Right lobe of liver (tissue), 6 donors: ENCODE results near the gene EFHD2. TPM values are rescaled to one million over a fixed set of nuclear protein-coding genes. Genes with fewer than 3 reads are reported as not detected.

Source experiments
- ATAC-seq, 4 donors: fragments of 200-7000 bp; cut with Tn5 transposase; one replicate each; pipeline ENCODE4 v1.9.1; 2020; ENCODE audit warnings: mild to moderate bottlenecking in 4 of 4, moderate library complexity in 4 of 4
- DNase-seq, 3 donors: peaks; one replicate each; pipeline ENCODE4 v3.0.0-alpha.2; 2020
- H3K27ac ChIP-seq, 3 donors: fragments of 200-600 bp; one replicate each; pipeline ENCODE4 v1.8.0; 2022
- H3K27me3 ChIP-seq, 2 donors: fragments of 200-600 bp; one replicate each; pipeline ENCODE4 v1.8.0; 2022
- H3K36me3 ChIP-seq, 4 donors: fragments of 200-600 bp; sonication (generic) in 1 of 4; one replicate each; pipeline versions ENCODE4 v1.5.1 to v1.8.0; 2017 to 2022; ENCODE audit warnings: control low read depth in 1 of 4
- H3K4me1 ChIP-seq, 4 donors: fragments of 200-600 bp; sonication (generic) in 1 of 4; one replicate each; pipeline versions ENCODE4 v1.5.1 to v1.8.0; 2017 to 2022; ENCODE audit warnings: control low read depth in 1 of 4
- H3K4me3 ChIP-seq, 3 donors: fragments of 200-600 bp; one replicate each; pipeline ENCODE4 v1.8.0; 2022
- H3K9me3 ChIP-seq, 4 donors: fragments of 200-600 bp; sonication (generic) in 1 of 4; one replicate each; pipeline versions ENCODE4 v1.5.1 to v1.8.0; 2017 to 2022; ENCODE audit warnings: control low read depth in 1 of 4
- POLR2A ChIP-seq: fragments of 450-650 bp; IDR thresholded peaks from one replicate; pipeline ENCODE4 v1.6.1; 2017; ENCODE audit warnings: antibody characterized with exemption, mild to moderate bottlenecking
- WGBS: methylation state at CpG from one replicate; pipeline ENCODE4 v1.1.6; 2018; ENCODE audit warnings: low coverage, low lambda C conversion rate; ENCODE audit not compliant: insufficient coverage; ENCODE audit errors: missing lambda C conversion rate; 5-methylcytosine and 5-hydroxymethylcytosine counted together
- intact Hi-C, 2 donors: fragments of 100-400 bp; cut with DNase I; formaldehyde crosslinking; loops; one replicate each; pipeline versions ENCODE4 v1.11.2 to v1.14.1; 2022
- total RNA-seq, 6 experiments: library from RNA; depleted of rRNA in 2 of 6; stranded (reverse); fragments of >200 nt in 2 of 6; fragmentation: NEBNext Ultra II Directional in 3 of 6; extraction: Animal tissue kit (Norgen Biotek cat#: 25700) in 3 of 6; gene quantifications; one replicate each; pipeline versions ENCODE4 v1.1.0 to v1.2.4, GENCODE V29; 2016 to 2023
- TF ChIP-seq, protein P1 (sequence below), 4 donors: fragments of 200-600 bp in 3 of 4; fragments of 450-650 bp in 1 of 4; IDR thresholded peaks; one replicate each; pipeline versions ENCODE4 v1.5.1 to v1.8.0; 2016 to 2022; ENCODE audit warnings: antibody characterized with exemption in 4 of 4, mild to moderate bottlenecking in 2 of 4
- donor health status: DM: no; HTN: yes; CAD: no.
- donor health status: DM: no; HTN: no; CAD: no.
- donor health status: DM: no; HTN: no; CAD: no.
- donor health status: DM: no; HTN: yes; CAD: no.
- donor health status: DM: no; HTN: yes; CAD: no.

Gene EFHD2
- total RNA-seq, 6 experiments from 2014 or later: 9.9 to 19.4 (median 15.6) TPM

DNA sequence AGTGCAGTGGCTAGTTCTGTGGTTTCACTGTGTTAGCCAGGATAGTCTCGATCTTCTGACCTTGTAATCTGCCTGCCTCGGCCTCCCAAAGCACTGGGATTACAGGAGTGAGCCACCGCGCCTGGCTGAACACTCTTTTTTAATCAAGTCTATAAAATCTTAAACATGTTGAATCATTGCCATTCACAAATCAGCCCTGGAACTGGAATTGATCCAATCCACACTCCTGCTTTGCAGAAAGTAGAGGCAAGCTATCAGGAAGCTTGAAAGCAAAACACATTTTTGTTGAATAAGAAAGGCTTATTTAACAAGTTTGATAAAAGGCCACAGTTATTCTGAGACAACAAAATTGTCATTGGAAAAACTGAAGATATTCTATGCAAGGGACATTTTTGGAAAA lies 18.3 kb upstream of the EFHD2 start:
- TF ChIP-seq, protein P1, sequence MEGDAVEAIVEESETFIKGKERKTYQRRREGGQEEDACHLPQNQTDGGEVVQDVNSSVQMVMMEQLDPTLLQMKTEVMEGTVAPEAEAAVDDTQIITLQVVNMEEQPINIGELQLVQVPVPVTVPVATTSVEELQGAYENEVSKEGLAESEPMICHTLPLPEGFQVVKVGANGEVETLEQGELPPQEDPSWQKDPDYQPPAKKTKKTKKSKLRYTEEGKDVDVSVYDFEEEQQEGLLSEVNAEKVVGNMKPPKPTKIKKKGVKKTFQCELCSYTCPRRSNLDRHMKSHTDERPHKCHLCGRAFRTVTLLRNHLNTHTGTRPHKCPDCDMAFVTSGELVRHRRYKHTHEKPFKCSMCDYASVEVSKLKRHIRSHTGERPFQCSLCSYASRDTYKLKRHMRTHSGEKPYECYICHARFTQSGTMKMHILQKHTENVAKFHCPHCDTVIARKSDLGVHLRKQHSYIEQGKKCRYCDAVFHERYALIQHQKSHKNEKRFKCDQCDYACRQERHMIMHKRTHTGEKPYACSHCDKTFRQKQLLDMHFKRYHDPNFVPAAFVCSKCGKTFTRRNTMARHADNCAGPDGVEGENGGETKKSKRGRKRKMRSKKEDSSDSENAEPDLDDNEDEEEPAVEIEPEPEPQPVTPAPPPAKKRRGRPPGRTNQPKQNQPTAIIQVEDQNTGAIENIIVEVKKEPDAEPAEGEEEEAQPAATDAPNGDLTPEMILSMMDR (IDR thresholded peaks at IDR 0.05): no peak
- no peak for TF ChIP-seq POLR2A
- no peaks in the 10 kb centered on the region for H3K27me3 ChIP-seq
- no peak for DNase-seq
- WGBS: 92% methylated on average over 2 of the region's 4 CpGs
- ATAC-seq: no peak
- H3K4me3 ChIP-seq: no peak overlapping the region
- H3K4me1 ChIP-seq: no peaks in the 10 kb centered on the region
- no peaks in the 10 kb centered on the region for H3K9me3 ChIP-seq
- H3K27ac ChIP-seq: no peak overlapping the region
- no peaks in the 10 kb centered on the region for H3K36me3 ChIP-seq
- intact Hi-C loops: no loop called here

DNA sequence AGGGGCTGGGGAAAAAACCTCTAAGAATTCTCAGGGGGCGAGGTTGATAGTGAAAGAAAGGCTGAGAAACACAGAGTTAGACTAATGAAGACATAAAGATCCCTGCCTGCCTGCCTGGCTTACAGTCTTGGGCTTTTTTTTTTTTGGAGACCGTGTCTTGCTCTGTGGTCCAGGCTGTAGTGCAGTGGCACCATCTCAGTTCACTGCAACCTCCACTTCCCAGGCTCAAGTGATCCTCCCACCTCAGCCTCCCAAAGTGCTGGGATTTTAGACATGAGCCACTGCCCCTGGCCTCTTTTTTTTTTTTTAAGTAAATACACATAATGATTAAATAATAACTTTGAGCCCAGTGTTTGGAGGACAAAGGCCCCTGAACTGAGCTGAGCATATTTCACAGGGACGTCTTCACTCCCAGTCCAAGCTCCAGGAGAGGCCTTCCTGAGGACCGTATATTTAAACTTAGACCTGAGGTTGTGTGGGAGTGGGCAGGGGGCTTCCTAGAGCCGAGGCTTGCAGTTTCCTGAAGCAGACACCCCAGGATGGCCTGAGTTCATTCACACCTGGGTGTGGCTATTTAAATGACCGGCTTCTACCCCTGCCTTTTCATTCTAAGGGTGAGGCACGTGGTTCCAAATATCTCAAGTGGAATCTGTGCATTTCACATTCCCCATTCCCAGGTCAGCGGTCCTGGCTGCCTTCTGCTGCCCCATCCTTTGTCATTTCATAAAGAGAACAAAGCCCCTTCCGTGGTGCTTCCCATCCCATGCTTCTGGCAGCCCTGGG lies 16.0 kb upstream of the EFHD2 start:
- 59% methylated on average over 6 of the region's 9 CpGs for WGBS
- TF ChIP-seq, protein P1 (IDR thresholded peaks at IDR 0.05): no peak
- TF ChIP-seq POLR2A: no peak
- Histone ChIP-seq H3K9me3 (no peaks in the 10 kb centered on the region), H3K4me1 (no peaks in the 10 kb centered on the region), H3K36me3 (no peaks in the 10 kb centered on the region), H3K27ac (no peak overlapping the region), H3K27me3 (no peaks in the 10 kb centered on the region), H3K4me3 (no peak overlapping the region)
- DNase-seq (no peak), ATAC-seq (no peak)
- intact Hi-C loops: no loop called here

DNA sequence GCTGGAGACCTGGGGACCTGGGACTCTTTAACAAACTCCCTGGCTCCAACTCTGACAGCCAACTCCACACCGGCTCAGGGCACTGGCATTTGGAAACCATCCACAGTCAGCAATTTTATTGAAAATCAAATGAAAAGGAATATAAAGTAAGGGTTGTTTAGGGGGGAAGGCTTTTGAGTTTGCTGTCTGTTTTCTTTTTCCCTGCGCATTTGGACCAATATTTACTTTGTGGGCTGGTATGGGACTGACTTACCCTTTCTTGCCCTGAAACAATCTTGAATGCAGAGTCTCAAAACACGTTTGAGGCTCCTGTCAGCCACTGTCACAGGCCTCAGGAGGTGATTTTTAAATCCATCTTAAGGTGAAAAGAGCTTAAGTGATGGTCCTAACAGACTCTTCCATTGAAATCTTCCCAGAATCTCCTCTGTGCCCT lies 15.4 kb upstream of the EFHD2 start:
- Histone ChIP-seq H3K36me3 (no peaks in the 10 kb centered on the region), H3K4me3 (no peak overlapping the region), H3K27ac (no peak overlapping the region), H3K9me3 (no peaks in the 10 kb centered on the region), H3K27me3 (no peaks in the 10 kb centered on the region), H3K4me1 (no peaks in the 10 kb centered on the region)
- DNase-seq: no peak
- TF ChIP-seq, protein P1 (IDR thresholded peaks at IDR 0.05): no peak
- TF ChIP-seq POLR2A: no peak
- no peak for ATAC-seq
- intact Hi-C loops: no loop called here
- WGBS: 32% methylated on average over 3 of the region's 3 CpGs

DNA sequence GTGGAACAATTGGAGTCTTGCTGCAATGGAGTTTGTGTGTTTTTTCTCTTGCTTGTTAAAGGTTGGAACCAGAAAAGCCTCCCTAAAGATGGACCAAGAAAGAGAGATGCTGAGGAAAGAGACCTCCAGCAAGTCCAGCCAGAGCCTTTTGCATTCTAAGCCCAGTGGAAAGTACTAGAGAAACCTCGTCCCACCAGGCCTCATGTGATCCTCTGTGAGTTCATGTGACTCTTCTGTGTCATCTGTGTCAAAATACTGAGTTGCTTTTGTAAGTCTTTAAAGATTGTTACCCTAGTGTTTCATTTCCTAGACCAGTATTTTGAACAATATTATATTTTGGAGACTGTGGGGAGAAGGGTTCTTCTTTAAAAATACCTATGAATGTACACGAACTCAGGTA lies 12.5 kb upstream of the EFHD2 start:
- Histone ChIP-seq H3K36me3 (no peaks in the 10 kb centered on the region), H3K4me3 (no peak overlapping the region), H3K9me3 (peaks cover 0 to 5% (median 0%) of the 10 kb centered on the region in 4 donors), H3K4me1 (no peaks in the 10 kb centered on the region), H3K27me3 (no peaks in the 10 kb centered on the region), H3K27ac (no peak overlapping the region)
- no peak for TF ChIP-seq POLR2A
- TF ChIP-seq, protein P1 (IDR thresholded peaks at IDR 0.05): no peak
- DNase-seq: no peak
- WGBS: 60% methylated on average over 2 of the region's 2 CpGs
- intact Hi-C loops: no loop called here
- no peak for ATAC-seq
